HFF-Myc (cell line): Measurements from ENCODE around the gene OGDHL.

Experiments
- DNase-seq: peaks from one replicate; pipeline ENCODE4 v3.0.0-alpha.2; 2011; ENCODE audit warnings: low read depth; ENCODE audit errors: extremely low read depth
- H3K4me3 ChIP-seq: replicated peaks from 2 replicates; pipeline ENCODE4 v1.5.1; 2011; ENCODE audit warnings: low read depth, mild to moderate bottlenecking, control low read depth, low read length
- TF ChIP-seq, protein P1 (sequence below): IDR thresholded peaks from 2 replicates; pipeline ENCODE4 v1.5.1; 2012; ENCODE audit warnings: mild to moderate bottlenecking, low read depth, low read length, control low read depth; ENCODE audit errors: missing control alignments

Gene OGDHL

DNA sequence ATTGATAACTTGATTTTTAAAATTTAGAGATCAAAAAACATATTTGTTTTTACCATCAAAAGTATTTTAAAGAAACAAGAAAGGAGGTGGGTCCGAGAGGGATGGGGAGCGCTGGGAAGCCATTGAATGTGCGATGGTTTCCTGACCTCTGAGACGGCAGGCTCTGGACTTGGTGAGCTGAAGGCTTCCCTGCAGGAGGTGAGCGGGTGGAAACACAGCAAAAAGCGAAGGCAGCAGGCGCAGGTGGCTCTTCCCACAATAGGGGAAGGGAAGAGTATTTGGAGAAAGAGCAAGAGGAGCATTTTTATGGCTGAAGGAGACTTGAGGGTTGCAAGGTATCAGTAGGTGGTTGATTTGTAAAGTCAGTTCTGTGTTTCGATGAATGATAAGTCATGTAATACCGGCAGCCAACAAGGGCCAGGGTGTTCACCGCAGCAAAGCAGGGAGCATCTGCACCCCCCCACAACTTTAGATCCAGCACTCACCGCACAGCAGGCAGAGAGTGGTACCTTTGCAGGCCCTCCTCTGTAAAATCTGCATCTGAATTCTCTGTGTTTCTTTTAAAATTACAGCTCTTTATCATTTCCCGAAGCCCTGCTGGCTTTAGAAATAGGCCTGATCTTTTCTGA lies 72.1 kb downstream of the OGDHL start:
- no peak for DNase-seq

DNA sequence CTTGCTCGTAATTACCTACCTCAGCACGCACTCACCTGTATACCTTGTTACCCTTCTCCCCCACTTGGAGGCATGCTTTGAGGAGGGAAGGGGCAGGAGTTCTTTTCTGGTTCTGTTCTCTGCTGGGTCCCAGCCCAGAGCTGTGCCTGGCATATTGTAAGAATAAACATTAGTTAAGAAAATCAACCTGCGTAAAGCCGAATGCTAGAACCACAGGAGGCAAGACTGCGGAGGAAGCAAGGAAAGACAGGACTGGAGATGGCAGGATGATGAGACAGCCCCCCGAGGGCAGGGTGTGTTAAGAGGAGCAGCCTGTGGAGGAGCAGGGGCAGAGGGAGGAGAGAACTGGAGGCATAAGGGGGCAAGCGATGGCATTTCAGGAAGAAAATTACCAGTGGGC lies 73.2 kb downstream of the OGDHL start:
- H3K4me3 ChIP-seq: no peak overlapping the region
- no peak for DNase-seq
- TF ChIP-seq, protein P1, sequence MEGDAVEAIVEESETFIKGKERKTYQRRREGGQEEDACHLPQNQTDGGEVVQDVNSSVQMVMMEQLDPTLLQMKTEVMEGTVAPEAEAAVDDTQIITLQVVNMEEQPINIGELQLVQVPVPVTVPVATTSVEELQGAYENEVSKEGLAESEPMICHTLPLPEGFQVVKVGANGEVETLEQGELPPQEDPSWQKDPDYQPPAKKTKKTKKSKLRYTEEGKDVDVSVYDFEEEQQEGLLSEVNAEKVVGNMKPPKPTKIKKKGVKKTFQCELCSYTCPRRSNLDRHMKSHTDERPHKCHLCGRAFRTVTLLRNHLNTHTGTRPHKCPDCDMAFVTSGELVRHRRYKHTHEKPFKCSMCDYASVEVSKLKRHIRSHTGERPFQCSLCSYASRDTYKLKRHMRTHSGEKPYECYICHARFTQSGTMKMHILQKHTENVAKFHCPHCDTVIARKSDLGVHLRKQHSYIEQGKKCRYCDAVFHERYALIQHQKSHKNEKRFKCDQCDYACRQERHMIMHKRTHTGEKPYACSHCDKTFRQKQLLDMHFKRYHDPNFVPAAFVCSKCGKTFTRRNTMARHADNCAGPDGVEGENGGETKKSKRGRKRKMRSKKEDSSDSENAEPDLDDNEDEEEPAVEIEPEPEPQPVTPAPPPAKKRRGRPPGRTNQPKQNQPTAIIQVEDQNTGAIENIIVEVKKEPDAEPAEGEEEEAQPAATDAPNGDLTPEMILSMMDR: no peak

More for the DNA sequence above, 72.1 kb downstream of the OGDHL start:
- no peak overlapping the region for H3K4me3 ChIP-seq
- TF ChIP-seq, protein P1: no peak

- no peak for DNase-seq
- TF ChIP-seq, protein P1: no peak
- H3K4me3 ChIP-seq: no peak overlapping the region
Observed at GRCh38 chr10:49688261-49688846, 73.8 kb downstream of the OGDHL start.

GRCh38 chr10:49686651-49687050 lies 75.5 kb downstream of the OGDHL start:
- TF ChIP-seq, protein P1: no peak
- H3K4me3 ChIP-seq: no peak overlapping the region
- DNase-seq: no peak
